Spleen (tissue), 11 donors: Measurements from ENCODE around the gene MAMLD1. TPM values are rescaled to one million over a fixed set of nuclear protein-coding genes. Genes with fewer than 3 reads are reported as not detected.

Experiments used
- DNase-seq: peaks from one replicate; pipeline ENCODE4 v3.0.0-alpha.2; 2020
- H3K27ac ChIP-seq, 8 donors: fragments of 200-600 bp; sonication (generic) in 7 of 8; 1 replicate in 4 of 8; 2 replicates in 4 of 8; pipeline versions ENCODE4 v1.5.0 to v1.8.0; 2016 to 2021; ENCODE audit warnings: inconsistent platforms in 4 of 8, mild to moderate bottlenecking in 4 of 8, moderate library complexity in 1 of 8
- H3K27me3 ChIP-seq, 7 donors: fragments of 200-600 bp; sonication (generic) in 6 of 7; replicated peaks in 1 of 7; 1 replicate in 4 of 7; 2 replicates in 3 of 7; pipeline versions ENCODE4 v1.5.0 to v1.8.0; 2016 to 2021; ENCODE audit warnings: inconsistent platforms in 3 of 7, mild to moderate bottlenecking in 1 of 7
- H3K36me3 ChIP-seq, 6 donors: fragments of 200-600 bp; sonication (generic) in 5 of 6; 1 replicate in 4 of 6; 2 replicates in 2 of 6; pipeline versions ENCODE4 v1.5.0 to v1.8.0; 2016 to 2021; ENCODE audit warnings: inconsistent platforms in 2 of 6
- H3K4me1 ChIP-seq, 6 donors: fragments of 200-600 bp; sonication (generic) in 5 of 6; 1 replicate in 3 of 6; 2 replicates in 3 of 6; pipeline versions ENCODE4 v1.5.0 to v1.8.0; 2016 to 2021; ENCODE audit warnings: inconsistent platforms in 3 of 6
- H3K4me3 ChIP-seq, 8 donors: fragments of 200-600 bp; sonication (generic) in 7 of 8; 1 replicate in 4 of 8; 2 replicates in 4 of 8; pipeline versions ENCODE4 v1.5.0 to v1.8.0; 2016 to 2021; ENCODE audit warnings: inconsistent platforms in 4 of 8, mild to moderate bottlenecking in 4 of 8, moderate library complexity in 2 of 8
- H3K9me3 ChIP-seq, 8 donors: fragments of 200-600 bp; sonication (generic) in 7 of 8; 1 replicate in 4 of 8; 2 replicates in 4 of 8; pipeline versions ENCODE4 v1.5.0 to v1.8.0; 2016 to 2021; ENCODE audit warnings: inconsistent platforms in 4 of 8
- CTCF ChIP-seq, 11 experiments: fragments of 200-600 bp in 7 of 11; fragments of 450-650 bp in 4 of 11; sonication (generic) in 4 of 11; IDR thresholded peaks in 8 of 11; conservative IDR thresholded peaks in 3 of 11; 1 replicate in 7 of 11; 2 replicates in 4 of 11; pipeline versions ENCODE4 v1.4.0 to v1.8.0; 2016 to 2021; ENCODE audit warnings: antibody characterized with exemption in 11 of 11, inconsistent platforms in 4 of 11, mild to moderate bottlenecking in 1 of 11
- POLR2A ChIP-seq, 3 donors: fragments of 450-650 bp; IDR thresholded peaks; one replicate each; pipeline ENCODE4 v1.5.1; 2017; ENCODE audit warnings: antibody characterized with exemption in 3 of 3, mild to moderate bottlenecking in 1 of 3
- POLR2AphosphoS5 ChIP-seq, 3 donors: sonication (generic); formaldehyde crosslinking; IDR thresholded peaks; one replicate each; pipeline ENCODE4 v1.5.1; 2017; ENCODE audit warnings: antibody characterized with exemption in 3 of 3
- WGBS, 5 donors: extraction: QIAGEN DNeasy Blood & Tissue Kit in 3 of 5; methylation state at CpG; one replicate each; pipeline versions ENCODE4 v1.1.5 to v1.1.7; 2013 to 2018; 5-methylcytosine and 5-hydroxymethylcytosine counted together
- intact Hi-C: fragments of 100-400 bp; cut with DNase I; formaldehyde crosslinking; loops from one replicate; pipeline ENCODE4 v1.15.0; 2023; ENCODE audit warnings: low total_unique reads
- polyA plus RNA-seq, 3 donors: library from polyadenylated mRNA; stranded (reverse); fragments of 200-250 nt; gene quantifications; one replicate each; pipeline ENCODE4 v1.2.1, GENCODE V29; 2013
- total RNA-seq, 7 donors: library from RNA; depleted of rRNA in 3 of 7; stranded (reverse); fragments of >200 nt in 3 of 7; fragmentation: NEBNext Ultra II Directional in 4 of 7; extraction: Animal tissue kit (Norgen Biotek cat#: 25700) in 4 of 7; gene quantifications; one replicate each; pipeline versions ENCODE4 v1.1.0 to v1.2.1, GENCODE V29; 2016 to 2021
- donor health status: healthy with polysubstance abuse.
- donor health status: DM: no; HTN: no; CAD: no; lungs with moderate emphysema.
- donor health status: DM: no; HTN: no; CAD: no.
- donor health status: Bipolar disorder and iron deficiency.
- donor health status: healthy.
- donor health status: DM: no; HTN: no; CAD: no.
- donor health status: DM: yes; HTN: yes; CAD: no.

MAMLD1 gene
- total and polyA plus RNA-seq, 10 donors: 1.2 to 7.3 (median 3.7) TPM

- H3K27ac ChIP-seq: no peak overlapping the region
- peaks cover 0 to 3% (median 0%) of the 10 kb centered on the region in 6 donors for H3K4me1 ChIP-seq
- TF ChIP-seq POLR2AphosphoS5 (IDR thresholded peaks at IDR 0.05) (no peak), CTCF (IDR thresholded peaks at IDR 0.05 in 8 of 11, conservative IDR thresholded peaks at IDR 0.05 in 3 of 11) (no peak)
- H3K9me3 ChIP-seq: no peaks in the 10 kb centered on the region
- intact Hi-C loops: no loop called here
- no peaks in the 10 kb centered on the region for H3K36me3 ChIP-seq
- no peak overlapping the region for H3K4me3 ChIP-seq
- DNase-seq: no peak
- H3K27me3 ChIP-seq: no peaks in the 10 kb centered on the region
Measured at GRCh38 chrX:150323020-150323419, 40.1 kb upstream of the MAMLD1 start.

- WGBS, 5 donors: 57 to 84% (median 75%) methylated on average over 4 of the region's 4 CpGs
- no peak for TF ChIP-seq POLR2AphosphoS5 (IDR thresholded peaks at IDR 0.05)
- TF ChIP-seq CTCF (IDR thresholded peaks at IDR 0.05 in 8 of 11, conservative IDR thresholded peaks at IDR 0.05 in 3 of 11): no peak
- no peak for TF ChIP-seq POLR2A (IDR thresholded peaks at IDR 0.05)
- H3K27me3 ChIP-seq: no peaks in the 10 kb centered on the region
- H3K9me3 ChIP-seq: no peaks in the 10 kb centered on the region
- H3K4me3 ChIP-seq: no peak overlapping the region
- H3K4me1 ChIP-seq: peaks cover 0 to 3% (median 0%) of the 10 kb centered on the region in 6 donors
- intact Hi-C loops: no loop called here
- no peak overlapping the region for H3K27ac ChIP-seq
- DNase-seq: no peak
- H3K36me3 ChIP-seq: no peaks in the 10 kb centered on the region
Measured at GRCh38 chrX:150324035-150324728, 38.9 kb upstream of the MAMLD1 start.

- H3K9me3 ChIP-seq: no peaks in the 10 kb centered on the region
- no peak for DNase-seq
- peaks cover 0 to 3% (median 0%) of the 10 kb centered on the region in 6 donors for H3K4me1 ChIP-seq
- no peaks in the 10 kb centered on the region for H3K36me3 ChIP-seq
- TF ChIP-seq POLR2AphosphoS5 (IDR thresholded peaks at IDR 0.05) (no peak), POLR2A (IDR thresholded peaks at IDR 0.05) (no peak), CTCF (IDR thresholded peaks at IDR 0.05 in 8 of 11, conservative IDR thresholded peaks at IDR 0.05 in 3 of 11) (no peak)
- H3K27ac ChIP-seq: no peak overlapping the region
- no peak overlapping the region for H3K4me3 ChIP-seq
- intact Hi-C loops: no loop called here
- WGBS, 5 donors: 83 to 92% (median 90%) methylated on average over 2 of the region's 2 CpGs
- no peaks in the 10 kb centered on the region for H3K27me3 ChIP-seq
Measured at GRCh38 chrX:150324919-150325318, 38.2 kb upstream of the MAMLD1 start.

- no peaks in the 10 kb centered on the region for H3K9me3 ChIP-seq
- 7 to 44% (median 30%) methylated on average over 2 to 7 of the region's 7 CpGs for WGBS, 5 donors
- peaks cover 0 to 3% (median 0%) of the 10 kb centered on the region in 6 donors for H3K4me1 ChIP-seq
- H3K27me3 ChIP-seq: no peaks in the 10 kb centered on the region
- H3K36me3 ChIP-seq: no peaks in the 10 kb centered on the region
- intact Hi-C loops: no loop called here
- H3K27ac ChIP-seq: no peak overlapping the region
- H3K4me3 ChIP-seq: no peak overlapping the region
- TF ChIP-seq POLR2A (IDR thresholded peaks at IDR 0.05) (no peak), CTCF (IDR thresholded peaks at IDR 0.05 in 8 of 11, conservative IDR thresholded peaks at IDR 0.05 in 3 of 11) (no peak), POLR2AphosphoS5 (IDR thresholded peaks at IDR 0.05) (no peak)
- DNase-seq: no peak
Measured at GRCh38 chrX:150326541-150327247, 36.4 kb upstream of the MAMLD1 start.
